WTC11 (cell line): ENCODE measurements around the gene TGFBI. TPM values are rescaled to one million over a fixed set of nuclear protein-coding genes. Genes with fewer than 3 reads are reported as not detected.

Experiments
- ATAC-seq: fragments of 200-7000 bp; cut with Tn5 transposase; 2 replicates; pipeline ENCODE4 v1.10.0; 2021; ENCODE audit warnings: mild to moderate bottlenecking, moderate library complexity
- CTCF ChIA-PET: fragments of 300-600 bp; sonication (Branson Sonifier 250); formaldehyde crosslinking; loops from one replicate; lab custom pipeline; 2021; ENCODE audit warnings: antibody characterized with exemption; lab: Charles Lee
- POLR2A ChIA-PET: fragments of 350-600 bp; sonication (Branson Sonifier 250); formaldehyde crosslinking; loops from one replicate; lab custom pipeline; 2021; ENCODE audit warnings: antibody characterized with exemption; lab: Charles Lee
- DNase-seq: peaks from one replicate; pipeline ENCODE4 v3.0.0; 2021; ENCODE audit warnings: low spot score
- H3K27ac Mint-ChIP-seq: 2 replicates; pipeline ENCODE4 v1.8.0; 2021; ENCODE audit warnings: mixed read lengths
- H3K27me3 Mint-ChIP-seq: 2 replicates; pipeline ENCODE4 v1.8.0; 2021; ENCODE audit warnings: low read depth, mild to moderate bottlenecking, moderate library complexity, mixed read lengths
- H3K36me3 Mint-ChIP-seq: 2 replicates; pipeline ENCODE4 v1.8.0; 2021; ENCODE audit warnings: mixed read lengths
- H3K4me1 Mint-ChIP-seq: 2 replicates; pipeline ENCODE4 v1.8.0; 2022; ENCODE audit warnings: mixed read lengths
- H3K4me3 Mint-ChIP-seq: 2 replicates; pipeline ENCODE4 v1.8.0; 2021; ENCODE audit warnings: mild to moderate bottlenecking, moderate library complexity, mixed read lengths
- H3K9me3 Mint-ChIP-seq: 2 replicates; pipeline ENCODE4 v1.8.0; 2021; ENCODE audit warnings: mixed read lengths
- E2F4 ChIP-seq: sonication (generic); formaldehyde crosslinking; IDR thresholded peaks from 2 replicates; pipeline ENCODE4 v1.8.1; 2022; ENCODE audit warnings: low read depth, mild to moderate bottlenecking, moderate library complexity, missing genetic modification reagents, borderline replicate concordance
- E2F5 ChIP-seq: sonication (generic); formaldehyde crosslinking; IDR thresholded peaks from 2 replicates; pipeline ENCODE4 v1.8.1; 2022; ENCODE audit warnings: mild to moderate bottlenecking, moderate library complexity, missing genetic modification reagents
- FOXP1 ChIP-seq: sonication (generic); formaldehyde crosslinking; IDR thresholded peaks from 2 replicates; pipeline ENCODE4 v1.8.0; 2022; ENCODE audit warnings: missing genetic modification reagents, mild to moderate bottlenecking, moderate library complexity, borderline replicate concordance
- MYBL2 ChIP-seq: sonication (generic); formaldehyde crosslinking; IDR thresholded peaks from 2 replicates; pipeline ENCODE4 v1.8.1; 2023; ENCODE audit warnings: mild to moderate bottlenecking, moderate library complexity, missing genetic modification reagents
- NFATC4 ChIP-seq: fragments of 250-450 bp; sonication (Bioruptor Pico); IDR thresholded peaks from 2 replicates; pipeline ENCODE4 v1.9.0; 2021; ENCODE audit warnings: mild to moderate bottlenecking
- NFYB ChIP-seq: sonication (generic); formaldehyde crosslinking; conservative IDR thresholded peaks from 2 replicates; pipeline ENCODE4 v1.8.0; 2022; ENCODE audit warnings: low read depth, missing genetic modification reagents
- NR1H2 ChIP-seq: sonication (generic); formaldehyde crosslinking; IDR thresholded peaks from 2 replicates; pipeline ENCODE4 v1.9.0; 2021; ENCODE audit warnings: mild to moderate bottlenecking, moderate library complexity, missing genetic modification reagents
- NR3C1 ChIP-seq: sonication (generic); formaldehyde crosslinking; conservative IDR thresholded peaks from 2 replicates; pipeline ENCODE4 v1.8.1; 2023; ENCODE audit warnings: low read depth, mild to moderate bottlenecking, missing genetic modification reagents
- PREB ChIP-seq: sonication (generic); formaldehyde crosslinking; IDR thresholded peaks from 2 replicates; pipeline ENCODE4 v1.8.1; 2022; ENCODE audit warnings: mild to moderate bottlenecking, missing genetic modification reagents, moderate library complexity, borderline replicate concordance
- SOX15 ChIP-seq: fragments of 250-450 bp; sonication (Bioruptor Pico); IDR thresholded peaks from 2 replicates; pipeline ENCODE4 v1.9.0; 2021; ENCODE audit warnings: mild to moderate bottlenecking
- ZNF138 ChIP-seq: sonication (generic); formaldehyde crosslinking; conservative IDR thresholded peaks from 2 replicates; pipeline ENCODE4 v1.8.1; 2022; ENCODE audit warnings: mild to moderate bottlenecking, moderate library complexity, missing genetic modification reagents
- ZNF263 ChIP-seq: sonication (generic); formaldehyde crosslinking; IDR thresholded peaks from 2 replicates; pipeline ENCODE4 v1.8.1; 2022; ENCODE audit warnings: low read depth, mild to moderate bottlenecking, moderate library complexity, missing genetic modification reagents
- ZNF416 ChIP-seq: fragments of 250-450 bp; sonication (Bioruptor Pico); IDR thresholded peaks from 2 replicates; pipeline ENCODE4 v1.9.0; 2021; ENCODE audit warnings: mild to moderate bottlenecking, inconsistent platforms
- ZNF671 ChIP-seq: fragments of 250-450 bp; sonication (Bioruptor Pico); IDR thresholded peaks from 2 replicates; pipeline ENCODE4 v1.8.0; 2021; ENCODE audit warnings: mild to moderate bottlenecking
- total RNA-seq: library from RNA; stranded (reverse); gene quantifications from 3 replicates; pipeline ENCODE4 v1.2.3, GENCODE V29; 2021
- TF ChIP-seq, protein P1 (sequence below): sonication (generic); formaldehyde crosslinking; IDR thresholded peaks from 2 replicates; pipeline ENCODE4 v1.8.0; 2022; ENCODE audit warnings: mild to moderate bottlenecking, missing genetic modification reagents
- TF ChIP-seq, protein P2 (sequence below): fragments of 250-450 bp; sonication (Bioruptor Pico); IDR thresholded peaks from 2 replicates; pipeline ENCODE4 v1.9.0; 2021; ENCODE audit warnings: mild to moderate bottlenecking

Gene TGFBI
- total RNA-seq, 1 experiment from 2014 or later, result 7.2 TPM

- no peak for TF ChIP-seq E2F4 (CRISPR knock-in tag)
- no peak for TF ChIP-seq SOX15 (CRISPR knock-in tag)
- TF ChIP-seq ZNF416 (CRISPR knock-in tag), result no peak
- TF ChIP-seq MYBL2 (CRISPR knock-in tag), result no peak
- no peak for TF ChIP-seq NFATC4 (CRISPR knock-in tag)
- no peak for TF ChIP-seq FOXP1 (CRISPR knock-in tag)
Observed at GRCh38 chr5:136073714-136074529, 45.1 kb downstream of the TGFBI start (continued).

DNA sequence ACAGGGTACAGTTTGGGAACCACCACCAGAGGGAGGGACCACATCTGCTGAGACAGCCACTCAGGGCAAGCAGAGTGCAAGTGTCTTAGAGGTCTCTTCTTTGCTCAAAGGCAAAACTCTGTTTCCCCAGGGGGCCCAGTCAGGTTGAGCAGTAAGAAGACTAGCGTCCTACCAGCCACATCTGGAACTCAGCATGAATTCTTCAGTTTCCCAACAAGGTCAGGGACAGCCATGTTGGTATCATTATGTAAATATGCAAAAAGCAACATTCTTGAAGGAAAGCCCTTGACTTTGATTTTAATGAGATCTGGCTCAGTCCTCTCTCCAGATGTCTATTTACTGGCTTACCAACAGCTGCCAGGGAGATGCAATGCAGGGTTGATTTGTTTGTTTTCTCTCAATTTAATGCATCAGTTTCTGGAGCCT is 46.7 kb downstream of the TGFBI start:
- H3K27ac Mint-ChIP-seq, result no peak overlapping the region
- H3K4me3 Mint-ChIP-seq, result no peak overlapping the region
- POLR2A ChIA-PET, result no interaction called here
- no peaks in the 10 kb centered on the region for H3K9me3 Mint-ChIP-seq
- H3K36me3 Mint-ChIP-seq, result no peaks in the 10 kb centered on the region
- H3K4me1 Mint-ChIP-seq, result peaks cover 15% of the 10 kb centered on the region
- CTCF ChIA-PET, result interaction anchor here (0.5 to 2.3 kb wide), 6 partner anchors 9 to 595 kb away, joined by 3 to 8 read pairs (median 3); no protein-coding TSS in a partner anchor
- TF ChIP-seq PREB (CRISPR knock-in tag) (no peak), NFYB (CRISPR knock-in tag) (no peak), NR3C1 (CRISPR knock-in tag) (no peak)
- TF ChIP-seq, protein P1, sequence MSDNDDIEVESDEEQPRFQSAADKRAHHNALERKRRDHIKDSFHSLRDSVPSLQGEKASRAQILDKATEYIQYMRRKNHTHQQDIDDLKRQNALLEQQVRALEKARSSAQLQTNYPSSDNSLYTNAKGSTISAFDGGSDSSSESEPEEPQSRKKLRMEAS (CRISPR knock-in tag), result no peak
- ATAC-seq (peak; percentile 26; the same call in 1 of the 2 replicates), DNase-seq (no peak)
- peaks cover 27% of the 10 kb centered on the region for H3K27me3 Mint-ChIP-seq

GRCh38 chr5:136076067-136076466 is 47.3 kb downstream of the TGFBI start:
- no peak for DNase-seq
- H3K27ac Mint-ChIP-seq, result no peak overlapping the region
- ATAC-seq, result no peak
- POLR2A ChIA-PET, result no interaction called here
- H3K4me1 Mint-ChIP-seq, result peaks cover 10% of the 10 kb centered on the region
- peaks cover 27% of the 10 kb centered on the region for H3K27me3 Mint-ChIP-seq
- no peaks in the 10 kb centered on the region for H3K36me3 Mint-ChIP-seq
- H3K9me3 Mint-ChIP-seq, result no peaks in the 10 kb centered on the region
- TF ChIP-seq, protein P2, sequence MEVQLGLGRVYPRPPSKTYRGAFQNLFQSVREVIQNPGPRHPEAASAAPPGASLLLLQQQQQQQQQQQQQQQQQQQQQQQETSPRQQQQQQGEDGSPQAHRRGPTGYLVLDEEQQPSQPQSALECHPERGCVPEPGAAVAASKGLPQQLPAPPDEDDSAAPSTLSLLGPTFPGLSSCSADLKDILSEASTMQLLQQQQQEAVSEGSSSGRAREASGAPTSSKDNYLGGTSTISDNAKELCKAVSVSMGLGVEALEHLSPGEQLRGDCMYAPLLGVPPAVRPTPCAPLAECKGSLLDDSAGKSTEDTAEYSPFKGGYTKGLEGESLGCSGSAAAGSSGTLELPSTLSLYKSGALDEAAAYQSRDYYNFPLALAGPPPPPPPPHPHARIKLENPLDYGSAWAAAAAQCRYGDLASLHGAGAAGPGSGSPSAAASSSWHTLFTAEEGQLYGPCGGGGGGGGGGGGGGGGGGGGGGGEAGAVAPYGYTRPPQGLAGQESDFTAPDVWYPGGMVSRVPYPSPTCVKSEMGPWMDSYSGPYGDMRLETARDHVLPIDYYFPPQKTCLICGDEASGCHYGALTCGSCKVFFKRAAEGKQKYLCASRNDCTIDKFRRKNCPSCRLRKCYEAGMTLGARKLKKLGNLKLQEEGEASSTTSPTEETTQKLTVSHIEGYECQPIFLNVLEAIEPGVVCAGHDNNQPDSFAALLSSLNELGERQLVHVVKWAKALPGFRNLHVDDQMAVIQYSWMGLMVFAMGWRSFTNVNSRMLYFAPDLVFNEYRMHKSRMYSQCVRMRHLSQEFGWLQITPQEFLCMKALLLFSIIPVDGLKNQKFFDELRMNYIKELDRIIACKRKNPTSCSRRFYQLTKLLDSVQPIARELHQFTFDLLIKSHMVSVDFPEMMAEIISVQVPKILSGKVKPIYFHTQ (CRISPR knock-in tag), result no peak
- no peak for TF ChIP-seq ZNF671 (CRISPR knock-in tag)
- no peak for TF ChIP-seq NR1H2 (CRISPR knock-in tag)
- no peak for TF ChIP-seq E2F5 (CRISPR knock-in tag)
- no peak for TF ChIP-seq NFYB (CRISPR knock-in tag)
- TF ChIP-seq ZNF138 (CRISPR knock-in tag), result no peak
- no peak for TF ChIP-seq ZNF263 (CRISPR knock-in tag)
- TF ChIP-seq, all 79 proteins: peak for 0
- H3K4me3 Mint-ChIP-seq, result no peak overlapping the region
- CTCF ChIA-PET, result interaction anchor here (0.9 to 2.3 kb wide), 4 partner anchors 18 to 510 kb away, joined by 3 to 8 read pairs (median 3); partner anchors contain the start of gene SMAD5
